Sigmoid colon (tissue), 7 donors: Measurements from ENCODE around the gene BZW2. TPM values are rescaled to one million over a fixed set of nuclear protein-coding genes. Genes with fewer than 3 reads are reported as not detected.

Experiments used
- DNase-seq: peaks from one replicate; pipeline ENCODE4 v3.0.0-alpha.2; 2019
- H3K27ac ChIP-seq, 4 donors: fragments of 200-600 bp; sonication (generic); one replicate each; pipeline ENCODE4 v1.5.1; 2016 to 2019; ENCODE audit warnings: mild to moderate bottlenecking in 1 of 4
- H3K27me3 ChIP-seq, 3 donors: fragments of 200-600 bp; sonication (generic); one replicate each; pipeline ENCODE4 v1.5.1; 2019; ENCODE audit warnings: mild to moderate bottlenecking in 1 of 3
- H3K36me3 ChIP-seq, 4 donors: fragments of 200-600 bp; sonication (generic); one replicate each; pipeline ENCODE4 v1.5.1; 2016 to 2019
- H3K4me1 ChIP-seq, 4 donors: fragments of 200-600 bp; sonication (generic); one replicate each; pipeline ENCODE4 v1.5.1; 2017 to 2019
- H3K4me3 ChIP-seq, 4 donors: fragments of 200-600 bp; sonication (generic); one replicate each; pipeline ENCODE4 v1.5.1; 2017 to 2019; ENCODE audit warnings: mild to moderate bottlenecking in 2 of 4, moderate library complexity in 1 of 4
- H3K9me3 ChIP-seq, 4 donors: fragments of 200-600 bp in 3 of 4; sonication (generic) in 3 of 4; one replicate each; pipeline versions ENCODE4 v1.5.1 to v1.6.1; 2013 to 2019
- CTCF ChIP-seq, 4 experiments: fragments of 450-650 bp in 3 of 4; fragments of 200-600 bp in 1 of 4; IDR thresholded peaks; one replicate each; pipeline ENCODE4 v1.5.1; 2016 to 2019; ENCODE audit warnings: antibody characterized with exemption in 4 of 4, mild to moderate bottlenecking in 3 of 4, moderate library complexity in 2 of 4
- EP300 ChIP-seq, 4 donors: sonication (generic); formaldehyde crosslinking; IDR thresholded peaks; one replicate each; pipeline ENCODE4 v1.6.1; 2017; ENCODE audit warnings: antibody characterized with exemption in 4 of 4
- POLR2A ChIP-seq, 2 donors: fragments of 450-650 bp; IDR thresholded peaks; one replicate each; pipeline ENCODE4 v1.6.1; 2016; ENCODE audit warnings: antibody characterized with exemption in 2 of 2, mild to moderate bottlenecking in 2 of 2, moderate library complexity in 2 of 2
- POLR2AphosphoS5 ChIP-seq, 4 donors: sonication (generic); formaldehyde crosslinking; IDR thresholded peaks; one replicate each; pipeline ENCODE4 v1.6.1; 2017; ENCODE audit warnings: antibody characterized with exemption in 4 of 4
- WGBS, 2 donors: extraction: QIAGEN DNeasy Blood & Tissue Kit; methylation state at CpG; one replicate each; pipeline ENCODE4 v1.1.7; 2013; 5-methylcytosine and 5-hydroxymethylcytosine counted together
- intact Hi-C: fragments of 100-400 bp; cut with DNase I; formaldehyde crosslinking; loops from one replicate; pipeline ENCODE4 v1.15.1; 2023
- polyA plus RNA-seq, 3 donors: library from polyadenylated mRNA; stranded (reverse); fragments of 200-250 nt; gene quantifications; one replicate each; pipeline ENCODE4 v1.2.3, GENCODE V29; 2013
- total RNA-seq, 4 donors: library from RNA; depleted of rRNA; stranded (reverse); fragments of >200 nt; gene quantifications; one replicate each; pipeline ENCODE4 v1.1.0, GENCODE V29; 2016
- donor health status: healthy with polysubstance abuse.
- donor health status: Bipolar disorder and iron deficiency.
- donor health status: healthy.

The BZW2 gene
- total and polyA plus RNA-seq, 7 donors = 49.7 to 70.7 (median 63.8) TPM

- intact Hi-C loops = loop anchor here (10.0 kb wide), 1 partner anchor 311 kb away; no protein-coding TSS in a partner anchor
- Histone ChIP-seq H3K27me3 (no peaks in the 10 kb centered on the region), H3K9me3 (no peaks in the 10 kb centered on the region), H3K4me3 (no peak overlapping the region), H3K4me1 (peaks cover 0 to 6% (median 0%) of the 10 kb centered on the region in 4 donors), H3K36me3 (peaks cover 0 to 85% (median 20%) of the 10 kb centered on the region in 4 donors), H3K27ac (no peak overlapping the region)
- 73 to 92% methylated on average over 3 of the region's 3 CpGs for WGBS, 2 donors
- no peak for TF ChIP-seq EP300 (IDR thresholded peaks at IDR 0.05)
- no peak for TF ChIP-seq POLR2A (IDR thresholded peaks at IDR 0.05)
- no peak for TF ChIP-seq POLR2AphosphoS5 (IDR thresholded peaks at IDR 0.05)
- TF ChIP-seq CTCF (IDR thresholded peaks at IDR 0.05) = no peak
- no peak for DNase-seq
Observed at GRCh38 chr7:16604054-16604453, 41.9 kb upstream of the BZW2 start.

GRCh38 chr7:16606704-16607103 is 39.3 kb upstream of the BZW2 start:
- Histone ChIP-seq H3K36me3 (peaks cover 0 to 77% (median 23%) of the 10 kb centered on the region in 4 donors), H3K4me3 (no peak overlapping the region), H3K4me1 (peaks cover 0 to 6% (median 0%) of the 10 kb centered on the region in 4 donors), H3K27me3 (no peaks in the 10 kb centered on the region), H3K27ac (peak overlapping the region in 2 of 4 donors; percentile 5 to 13), H3K9me3 (no peaks in the 10 kb centered on the region)
- WGBS, 2 donors = 58 to 82% methylated on average over 3 of the region's 3 CpGs
- intact Hi-C loops = loop anchor here (10.0 kb wide), 1 partner anchor 308 kb away; no protein-coding TSS in a partner anchor
- TF ChIP-seq CTCF (IDR thresholded peaks at IDR 0.05) (no peak), POLR2AphosphoS5 (IDR thresholded peaks at IDR 0.05) (no peak), EP300 (IDR thresholded peaks at IDR 0.05) (no peak), POLR2A (IDR thresholded peaks at IDR 0.05) (no peak)
- DNase-seq = no peak

- no peaks in the 10 kb centered on the region for H3K9me3 ChIP-seq
Observed at GRCh38 chr7:16609842-16610450, 36.0 kb upstream of the BZW2 start.

GRCh38 chr7:16611711-16612110 is 34.3 kb upstream of the BZW2 start:
- H3K4me1 ChIP-seq = peaks cover 0 to 6% (median 0%) of the 10 kb centered on the region in 4 donors
- no peak for DNase-seq
- H3K27me3 ChIP-seq = no peaks in the 10 kb centered on the region
- H3K36me3 ChIP-seq = peaks cover 0 to 76% (median 13%) of the 10 kb centered on the region in 4 donors
- H3K4me3 ChIP-seq = no peak overlapping the region
- H3K9me3 ChIP-seq = no peaks in the 10 kb centered on the region
- H3K27ac ChIP-seq = no peak overlapping the region
- 50 to 85% methylated on average over 2 of the region's 2 CpGs for WGBS, 2 donors
- TF ChIP-seq CTCF (IDR thresholded peaks at IDR 0.05) (no peak), POLR2AphosphoS5 (IDR thresholded peaks at IDR 0.05) (no peak), POLR2A (IDR thresholded peaks at IDR 0.05) (no peak), EP300 (IDR thresholded peaks at IDR 0.05) (no peak)
- intact Hi-C loops = no loop called here

More at GRCh38 chr7:16609842-16610450, 36.0 kb upstream of the BZW2 start:
- no peak overlapping the region for H3K4me3 ChIP-seq
- H3K36me3 ChIP-seq = peaks cover 0 to 70% (median 15%) of the 10 kb centered on the region in 4 donors
- no peaks in the 10 kb centered on the region for H3K27me3 ChIP-seq
- intact Hi-C loops = loop anchor here (10.0 kb wide), 1 partner anchor 305 kb away; no protein-coding TSS in a partner anchor
- H3K27ac ChIP-seq = no peak overlapping the region
- TF ChIP-seq POLR2A (IDR thresholded peaks at IDR 0.05) = no peak
- 28 to 62% methylated on average over 4 of the region's 4 CpGs for WGBS, 2 donors
- no peak for DNase-seq
- H3K4me1 ChIP-seq = peaks cover 0 to 6% (median 0%) of the 10 kb centered on the region in 4 donors

GRCh38 chr7:16615228-16615627 is 30.8 kb upstream of the BZW2 start:
- TF ChIP-seq CTCF (IDR thresholded peaks at IDR 0.05) (no peak), EP300 (IDR thresholded peaks at IDR 0.05) (no peak), POLR2A (IDR thresholded peaks at IDR 0.05) (no peak)
- intact Hi-C loops = no loop called here
- DNase-seq = no peak
- H3K4me1 ChIP-seq = no peaks in the 10 kb centered on the region
- no peak overlapping the region for H3K27ac ChIP-seq
- H3K9me3 ChIP-seq = no peaks in the 10 kb centered on the region
- WGBS, 2 donors = 80 to 83% methylated on average over 5 of the region's 5 CpGs
- no peaks in the 10 kb centered on the region for H3K27me3 ChIP-seq
- peaks cover 0 to 68% (median 4%) of the 10 kb centered on the region in 4 donors for H3K36me3 ChIP-seq
- no peak overlapping the region for H3K4me3 ChIP-seq
